NCI-H2227 (cell line): Measurements from ENCODE around the gene WASF2.
"Not testable (repeated sequence)": the region's sequence is repeated elsewhere in the genome, so short reads cannot be mapped to it uniquely, and the experiment has no call there.

Experiments
- DNase-seq: peaks from one replicate; lab custom pipeline; 2025; ENCODE audit not compliant: unreplicated experiment; lab: John Stamatoyannopoulos, UW

The WASF2 gene

GRCh38 chr1:27489973-27490741, at the start of gene WASF2:
Gene WASF2, minus strand, starts transcription at chr1:27490167. Its CDS starts 61,277 bp downstream, at chr1:27428890.
- DNase-seq: peak; percentile 99

GRCh38 chr1:27538793-27539192, 48.8 kb upstream of the WASF2 start:
- DNase-seq: no peak

- not testable (repeated sequence) for DNase-seq
Measured at GRCh38 chr1:27538305-27538676, 48.3 kb upstream of the WASF2 start.

- peak; percentile 49 for DNase-seq
Measured at GRCh38 chr1:27536767-27537166, 46.8 kb upstream of the WASF2 start.

GRCh38 chr1:27536010-27536757, 46.2 kb upstream of the WASF2 start:
- DNase-seq: no peak

GRCh38 chr1:27535386-27535785, 45.4 kb upstream of the WASF2 start:
- no peak for DNase-seq

GRCh38 chr1:27531959-27532685, 42.2 kb upstream of the WASF2 start:
- no peak for DNase-seq

- no peak for DNase-seq
Measured at GRCh38 chr1:27530192-27530591, 40.2 kb upstream of the WASF2 start.

- DNase-seq: no peak
Measured at GRCh38 chr1:27529704-27530018, 39.7 kb upstream of the WASF2 start.

GRCh38 chr1:27528818-27529703, 39.1 kb upstream of the WASF2 start:
- DNase-seq: peak; percentile 74

- peak; percentile 91 for DNase-seq
Measured at GRCh38 chr1:27527890-27528817, 38.2 kb upstream of the WASF2 start.

- peak; percentile 96 for DNase-seq
Measured at GRCh38 chr1:27527223-27527889, 37.4 kb upstream of the WASF2 start.

GRCh38 chr1:27526569-27527222, 36.7 kb upstream of the WASF2 start:
- DNase-seq: no peak

- DNase-seq: peak; percentile 83
Measured at GRCh38 chr1:27525296-27526272, 35.6 kb upstream of the WASF2 start.

GRCh38 chr1:27523337-27524020, 33.5 kb upstream of the WASF2 start:
- no peak for DNase-seq

- DNase-seq: peak; percentile 82
Measured at GRCh38 chr1:27522432-27523336, 32.7 kb upstream of the WASF2 start.
